ENCODE data around the gene ZNF224. TPM values are rescaled to one million over a fixed set of nuclear protein-coding genes. Genes with fewer than 3 reads are reported as not detected.
A peak's percentile ranks its signal among the peaks of the same experiment; 100 is the strongest.
"Not testable (repeated sequence)": the region's sequence is repeated elsewhere in the genome, so short reads cannot be mapped to it uniquely, and the experiment has no call there.

The ZNF224 gene
- total and polyA plus RNA-seq, 2 donors = 18.2 to 47.0 TPM

DNA sequence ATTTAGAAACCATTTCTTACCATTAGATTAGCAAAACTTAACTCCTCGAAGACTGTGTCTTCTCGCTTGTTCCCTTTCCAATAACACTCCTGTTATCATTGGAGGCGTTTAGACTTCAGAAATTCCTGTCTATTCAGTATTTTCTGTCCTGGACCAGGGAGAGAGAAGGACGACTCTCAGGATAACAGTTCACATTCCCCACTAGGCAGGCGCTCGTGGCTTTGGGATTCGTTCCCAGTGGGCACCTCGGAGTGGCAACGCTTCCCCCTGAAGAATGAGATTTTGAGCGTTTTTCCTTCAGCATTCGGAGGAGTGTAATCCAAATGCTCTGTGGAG is 18.6 kb downstream of the ZNF224 start:
- Histone ChIP-seq H3K27ac (ENCODE audit: low read depth in 1 of 2, low read length in 1 of 2) (peak overlapping the region in 1 of 2 donors; percentile 15), H3K4me3 (ENCODE audit: low read length in 2 of 2) (peak overlapping the region; percentile 62 to 87), H3K27me3 (ENCODE audit: control insufficient read depth in 2 of 2, insufficient read depth in 1 of 2, low read length in 1 of 2) (no peaks in the 10 kb centered on the region), H3K4me1 (ENCODE audit: control insufficient read depth in 2 of 2, insufficient read depth in 2 of 2, low read length in 2 of 2) (peaks cover 0 to 9% of the 10 kb centered on the region in 2 donors), H3K9me3 (ENCODE audit: control insufficient read depth in 2 of 2, insufficient read depth in 1 of 2, low read length in 1 of 2) (peaks cover 0 to 9% of the 10 kb centered on the region in 2 donors), H3K36me3 (ENCODE audit: control insufficient read depth in 2 of 2, insufficient read depth in 2 of 2, low read length in 1 of 2) (peaks cover 10 to 14% of the 10 kb centered on the region in 2 donors)
- no peak for DNase-seq (ENCODE audit: low read depth in 6 of 9, low spot score in 9 of 9)
- under 1% methylated on average over 11 of the region's 11 CpGs for WGBS

DNA sequence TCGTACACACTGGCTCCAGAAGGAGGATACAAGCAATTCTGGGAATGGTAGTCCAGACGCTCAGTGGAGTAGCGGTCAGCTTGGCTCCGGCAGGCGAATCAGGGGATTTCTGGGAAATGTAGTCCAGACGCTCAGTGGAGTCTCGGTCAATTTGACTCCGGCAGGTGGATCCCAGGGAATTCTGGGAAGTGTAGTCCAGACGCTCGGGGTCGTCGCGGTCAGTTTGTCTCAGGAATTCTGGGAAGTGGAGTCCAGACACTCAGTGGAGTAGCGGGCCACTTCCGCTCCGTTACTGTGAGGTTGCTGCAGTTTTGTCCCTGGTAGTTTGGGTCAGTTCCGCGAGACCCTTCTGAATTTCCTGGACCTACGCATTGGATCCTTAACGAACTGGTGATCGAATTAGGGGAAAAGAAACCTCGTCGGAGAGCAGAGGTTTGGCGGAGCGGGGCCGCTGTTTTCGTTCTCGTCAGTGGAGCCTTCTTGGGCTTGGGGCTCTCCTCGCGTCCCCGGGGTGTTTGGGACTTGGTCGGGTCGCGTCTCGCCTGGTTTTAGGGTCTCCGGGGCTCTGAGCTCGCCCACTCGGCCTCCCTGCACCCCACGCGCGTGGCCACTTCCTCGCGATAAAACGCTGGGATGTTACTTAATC is 19.1 kb downstream of the ZNF224 start, which contains the start of gene ZNF225:
ZNF225 (plus strand) TSS at position 262 of the 646 bp plus-strand sequence. CDS start 2,429 bp downstream, outside the sequence.
- peak within 1 kb of the TSS; percentile 62 to 87 for H3K4me3 ChIP-seq (ENCODE audit: low read length in 2 of 2)
- peaks cover 0 to 7% of the 10 kb centered on the region in 2 donors for H3K9me3 ChIP-seq (ENCODE audit: control insufficient read depth in 2 of 2, insufficient read depth in 1 of 2, low read length in 1 of 2)
- under 1% methylated on average over 44 of the region's 44 CpGs for WGBS
- peak; percentile 88 to 98 (median 94) for DNase-seq (ENCODE audit: low read depth in 6 of 9, low spot score in 9 of 9)
- H3K4me1 ChIP-seq (ENCODE audit: control insufficient read depth in 2 of 2, insufficient read depth in 2 of 2, low read length in 2 of 2) = peaks cover 0 to 9% of the 10 kb centered on the region in 2 donors
- H3K27me3 ChIP-seq (ENCODE audit: control insufficient read depth in 2 of 2, insufficient read depth in 1 of 2, low read length in 1 of 2) = no peaks in the 10 kb centered on the region
- peak within 1 kb of the TSS; percentile 37 to 55 for H3K27ac ChIP-seq (ENCODE audit: low read depth in 1 of 2, low read length in 1 of 2)
- H3K36me3 ChIP-seq (ENCODE audit: control insufficient read depth in 2 of 2, insufficient read depth in 2 of 2, low read length in 1 of 2) = peaks cover 7 to 19% of the 10 kb centered on the region in 2 donors

DNA sequence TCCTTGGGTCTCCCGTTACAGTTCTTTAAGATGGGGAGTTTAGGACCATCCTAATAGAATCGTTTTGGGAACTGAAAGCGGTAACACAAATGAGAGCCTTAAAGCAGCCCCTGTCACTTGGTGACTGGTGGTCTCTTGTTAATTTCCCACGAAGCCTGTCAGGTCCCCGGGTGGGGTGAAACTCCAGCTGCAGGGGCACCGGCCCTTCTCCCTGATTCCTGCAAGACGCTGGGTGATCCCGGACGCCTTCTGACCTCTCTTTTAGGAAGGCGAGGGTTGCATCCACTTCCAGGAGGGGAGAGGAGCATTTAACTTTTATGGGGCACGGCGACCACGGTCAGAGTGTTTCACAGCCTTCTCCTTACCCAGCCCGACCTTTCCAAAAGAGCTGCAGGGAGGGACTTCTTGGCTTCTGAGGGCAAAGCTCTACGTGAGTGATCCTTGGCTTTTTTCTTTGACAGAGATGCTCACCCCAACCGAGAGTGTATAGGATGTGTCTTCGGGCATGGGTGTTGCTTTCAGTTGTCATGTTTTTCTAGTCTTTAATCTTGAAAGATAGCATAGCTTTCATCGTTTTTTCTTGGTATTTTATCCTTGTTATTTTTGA is 19.7 kb downstream of the ZNF224 start:
- WGBS = 6% methylated on average over 18 of the region's 18 CpGs
- no peaks in the 10 kb centered on the region for H3K27me3 ChIP-seq (ENCODE audit: control insufficient read depth in 2 of 2, insufficient read depth in 1 of 2, low read length in 1 of 2)

DNA sequence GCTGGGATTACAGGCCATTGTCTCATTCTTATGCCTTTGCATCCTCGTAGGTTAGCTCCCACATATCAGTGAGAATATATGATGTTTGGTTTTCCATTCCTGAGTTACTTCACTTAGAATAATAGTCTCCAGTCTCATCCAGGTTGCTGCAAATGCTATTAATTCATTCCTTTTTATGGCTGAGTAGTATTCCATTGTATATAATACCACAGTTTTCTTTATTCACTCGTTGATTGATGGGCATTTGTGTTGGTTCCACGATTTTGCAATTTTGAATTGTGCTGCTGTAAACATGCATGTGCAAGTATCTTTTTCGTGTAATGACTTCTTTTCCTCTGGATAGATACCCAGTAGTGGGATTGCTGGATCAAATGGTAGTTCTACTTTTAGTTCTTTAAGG is 27.0 kb downstream of the ZNF224 start:
- not testable (repeated sequence) for DNase-seq (ENCODE audit: low read depth in 6 of 9, low spot score in 9 of 9); H3K4me1 ChIP-seq (ENCODE audit: control insufficient read depth in 2 of 2, insufficient read depth in 2 of 2, low read length in 2 of 2); H3K27me3 ChIP-seq (ENCODE audit: control insufficient read depth in 2 of 2, insufficient read depth in 1 of 2, low read length in 1 of 2); H3K4me3 ChIP-seq (ENCODE audit: low read length in 2 of 2); H3K9me3 ChIP-seq (ENCODE audit: control insufficient read depth in 2 of 2, insufficient read depth in 1 of 2, low read length in 1 of 2); H3K27ac ChIP-seq (ENCODE audit: low read depth in 1 of 2, low read length in 1 of 2)
- peaks cover 30 to 34% of the 10 kb centered on the region in 2 donors for H3K36me3 ChIP-seq (ENCODE audit: control insufficient read depth in 2 of 2, insufficient read depth in 2 of 2, low read length in 1 of 2)
- WGBS = 98% methylated on average over 4 of the region's 4 CpGs

More for the DNA sequence above, 19.7 kb downstream of the ZNF224 start:
- H3K4me1 ChIP-seq (ENCODE audit: control insufficient read depth in 2 of 2, insufficient read depth in 2 of 2, low read length in 2 of 2) = peaks cover 0 to 9% of the 10 kb centered on the region in 2 donors
- H3K36me3 ChIP-seq (ENCODE audit: control insufficient read depth in 2 of 2, insufficient read depth in 2 of 2, low read length in 1 of 2) = peaks cover 11 to 25% of the 10 kb centered on the region in 2 donors
- H3K9me3 ChIP-seq (ENCODE audit: control insufficient read depth in 2 of 2, insufficient read depth in 1 of 2, low read length in 1 of 2) = peaks cover 0 to 7% of the 10 kb centered on the region in 2 donors
- DNase-seq (ENCODE audit: low read depth in 6 of 9, low spot score in 9 of 9) = peak in 2 of 9 donors; percentile 4 to 5
- H3K4me3 ChIP-seq (ENCODE audit: low read length in 2 of 2) = peak overlapping the region; percentile 62 to 87
- H3K27ac ChIP-seq (ENCODE audit: low read depth in 1 of 2, low read length in 1 of 2) = peak overlapping the region in 1 of 2 donors; percentile 37

DNA sequence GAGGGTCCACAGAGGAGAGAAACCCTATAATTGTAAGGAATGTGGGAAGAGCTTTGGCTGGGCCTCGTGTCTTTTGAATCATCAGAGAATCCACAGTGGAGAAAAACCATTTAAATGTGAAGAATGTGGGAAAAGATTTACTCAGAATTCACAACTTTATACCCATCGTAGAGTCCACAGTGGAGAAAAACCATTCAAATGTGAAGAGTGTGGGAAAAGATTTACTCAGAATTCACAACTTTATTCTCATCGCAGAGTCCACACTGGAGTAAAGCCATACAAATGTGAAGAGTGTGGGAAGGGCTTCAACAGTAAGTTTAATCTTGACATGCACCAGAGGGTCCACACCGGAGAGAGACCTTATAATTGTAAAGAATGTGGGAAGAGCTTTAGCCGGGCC is 37.8 kb downstream of the ZNF224 start:
- Histone ChIP-seq H3K4me3 (ENCODE audit: low read length in 2 of 2) (no peak overlapping the region), H3K9me3 (ENCODE audit: control insufficient read depth in 2 of 2, insufficient read depth in 1 of 2, low read length in 1 of 2) (peaks cover 2 to 9% of the 10 kb centered on the region in 2 donors), H3K27ac (ENCODE audit: low read depth in 1 of 2, low read length in 1 of 2) (no peak overlapping the region), H3K4me1 (ENCODE audit: control insufficient read depth in 2 of 2, insufficient read depth in 2 of 2, low read length in 2 of 2) (no peaks in the 10 kb centered on the region), H3K36me3 (ENCODE audit: control insufficient read depth in 2 of 2, insufficient read depth in 2 of 2, low read length in 1 of 2) (peaks cover 22 to 25% of the 10 kb centered on the region in 2 donors), H3K27me3 (ENCODE audit: control insufficient read depth in 2 of 2, insufficient read depth in 1 of 2, low read length in 1 of 2) (no peaks in the 10 kb centered on the region)
- no peak for DNase-seq (ENCODE audit: low read depth in 6 of 9, low spot score in 9 of 9)
- 99% methylated on average over 5 of the region's 5 CpGs for WGBS

DNA sequence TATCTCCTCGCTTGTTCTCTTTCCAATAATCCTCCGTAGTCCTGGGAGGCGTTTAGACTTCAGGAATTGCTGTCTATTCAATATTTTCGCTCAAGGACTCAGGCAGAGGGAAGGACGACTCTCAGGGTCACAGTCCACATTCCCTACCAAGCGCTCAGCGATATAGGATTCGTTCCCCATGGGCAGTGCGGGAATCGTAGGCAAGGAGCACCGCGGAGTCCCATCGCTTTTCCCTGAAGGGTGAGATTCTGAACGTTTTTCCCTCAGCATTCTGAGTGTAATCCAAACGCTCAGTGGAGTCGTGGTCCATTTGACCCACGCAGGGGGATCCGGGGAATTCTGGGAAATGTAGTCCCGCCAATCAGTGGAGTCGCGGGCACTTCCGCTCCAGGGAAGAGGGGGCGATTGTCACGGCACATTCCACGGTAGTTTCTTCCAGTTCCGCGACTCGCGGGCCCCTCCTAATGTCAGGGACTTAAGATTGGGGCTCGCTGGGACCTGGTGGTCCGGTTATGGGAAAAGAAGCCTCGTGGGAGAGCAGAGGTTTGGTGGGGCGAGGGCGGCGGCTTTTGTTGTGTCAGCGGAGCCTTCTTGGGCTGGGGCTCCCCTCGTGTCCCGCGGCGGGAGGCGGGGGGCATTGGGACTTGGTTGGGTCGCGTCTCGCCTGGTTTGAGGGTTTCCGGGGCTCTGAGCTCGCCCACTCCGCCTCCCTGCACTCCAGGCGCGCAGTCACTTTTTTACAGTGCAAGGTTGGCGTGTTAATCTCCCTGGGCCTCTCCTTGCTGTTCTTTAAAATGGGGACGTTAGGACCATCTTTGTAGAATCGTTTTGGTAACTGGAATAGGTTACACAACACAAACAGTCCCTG is 47.3 kb downstream of the ZNF224 start, which contains the start of gene ZNF234:
ZNF234 (plus strand) TSS at position 364 of the 868 bp plus-strand sequence. CDS start 3,079 bp downstream, outside the sequence.
- Histone ChIP-seq H3K4me3 (ENCODE audit: low read length in 2 of 2) (peak within 1 kb of the TSS; percentile 66 to 96), H3K36me3 (ENCODE audit: control insufficient read depth in 2 of 2, insufficient read depth in 2 of 2, low read length in 1 of 2) (peaks cover 6 to 7% of the 10 kb centered on the region in 2 donors), H3K9me3 (ENCODE audit: control insufficient read depth in 2 of 2, insufficient read depth in 1 of 2, low read length in 1 of 2) (no peaks in the 10 kb centered on the region), H3K27me3 (ENCODE audit: control insufficient read depth in 2 of 2, insufficient read depth in 1 of 2, low read length in 1 of 2) (no peaks in the 10 kb centered on the region), H3K27ac (ENCODE audit: low read depth in 1 of 2, low read length in 1 of 2) (peak within 1 kb of the TSS; percentile 0 to 71), H3K4me1 (ENCODE audit: control insufficient read depth in 2 of 2, insufficient read depth in 2 of 2, low read length in 2 of 2) (peaks cover 7 to 12% of the 10 kb centered on the region in 2 donors)
- under 1% methylated on average over 52 of the region's 52 CpGs for WGBS
- DNase-seq (ENCODE audit: low read depth in 6 of 9, low spot score in 9 of 9) = peak; percentile 63 to 90 (median 80)

DNA sequence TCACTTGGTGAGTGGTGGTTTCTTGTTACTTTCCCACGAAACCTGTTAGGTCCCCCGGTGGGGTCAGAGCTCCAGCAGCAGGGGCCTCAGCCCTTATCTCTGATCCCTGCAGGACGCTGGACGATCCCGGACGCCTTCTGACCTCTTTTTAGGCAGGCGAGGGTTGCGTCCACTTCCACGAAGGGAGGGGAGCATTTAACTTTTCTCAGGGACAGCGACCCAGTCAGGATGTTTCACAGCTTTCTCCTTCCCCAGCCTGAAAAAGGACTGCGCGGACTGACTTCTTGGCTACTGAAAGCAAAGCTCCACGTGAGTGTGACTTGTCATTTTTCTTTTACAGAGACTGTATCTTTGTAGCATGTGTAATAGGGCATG is 47.9 kb downstream of the ZNF224 start:
- 15% methylated on average over 13 of the region's 13 CpGs for WGBS
- peak in 1 of 9 donors; percentile 25 for DNase-seq (ENCODE audit: low read depth in 6 of 9, low spot score in 9 of 9)
- Histone ChIP-seq H3K27ac (ENCODE audit: low read depth in 1 of 2, low read length in 1 of 2) (no peak overlapping the region), H3K36me3 (ENCODE audit: control insufficient read depth in 2 of 2, insufficient read depth in 2 of 2, low read length in 1 of 2) (peaks cover 6 to 7% of the 10 kb centered on the region in 2 donors), H3K4me3 (ENCODE audit: low read length in 2 of 2) (peak overlapping the region; percentile 66 to 96), H3K9me3 (ENCODE audit: control insufficient read depth in 2 of 2, insufficient read depth in 1 of 2, low read length in 1 of 2) (no peaks in the 10 kb centered on the region), H3K4me1 (ENCODE audit: control insufficient read depth in 2 of 2, insufficient read depth in 2 of 2, low read length in 2 of 2) (peaks cover 7 to 12% of the 10 kb centered on the region in 2 donors), H3K27me3 (ENCODE audit: control insufficient read depth in 2 of 2, insufficient read depth in 1 of 2, low read length in 1 of 2) (no peaks in the 10 kb centered on the region)

DNA sequence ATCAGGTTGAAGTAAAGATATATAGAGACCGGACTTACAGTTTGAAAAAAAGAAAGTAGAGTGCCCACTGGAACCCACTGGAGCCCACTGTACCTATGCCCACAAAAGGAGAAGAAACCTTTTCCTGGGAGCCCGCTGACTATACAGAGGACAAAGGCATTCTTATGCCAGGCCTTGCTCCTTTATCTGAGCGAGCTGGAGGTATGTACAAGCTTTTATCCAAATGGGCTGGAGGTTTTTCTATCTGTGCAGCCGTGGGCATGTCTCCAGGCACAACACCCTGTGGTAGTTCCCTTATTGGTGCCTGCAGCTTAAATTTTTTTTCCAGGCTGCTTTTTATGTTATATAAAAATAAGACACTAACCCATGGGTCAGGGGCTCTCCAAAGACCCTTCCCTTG is 55.6 kb downstream of the ZNF224 start:
- Histone ChIP-seq H3K4me1 (ENCODE audit: control insufficient read depth in 2 of 2, insufficient read depth in 2 of 2, low read length in 2 of 2) (no peaks in the 10 kb centered on the region), H3K27me3 (ENCODE audit: control insufficient read depth in 2 of 2, insufficient read depth in 1 of 2, low read length in 1 of 2) (no peaks in the 10 kb centered on the region), H3K36me3 (ENCODE audit: control insufficient read depth in 2 of 2, insufficient read depth in 2 of 2, low read length in 1 of 2) (peaks cover 36 to 44% of the 10 kb centered on the region in 2 donors), H3K9me3 (ENCODE audit: control insufficient read depth in 2 of 2, insufficient read depth in 1 of 2, low read length in 1 of 2) (peaks cover 0 to 3% of the 10 kb centered on the region in 2 donors), H3K27ac (ENCODE audit: low read depth in 1 of 2, low read length in 1 of 2) (no peak overlapping the region), H3K4me3 (ENCODE audit: low read length in 2 of 2) (no peak overlapping the region)
- 98% methylated on average over 4 of the region's 4 CpGs for WGBS
- DNase-seq (ENCODE audit: low read depth in 6 of 9, low spot score in 9 of 9) = no peak
